Measurements from ENCODE around the gene GGT6.

- TF ChIP-seq CTCF (IDR thresholded peaks at IDR 0.05): no peak
- no peak for TF ChIP-seq POLR2AphosphoS5 (IDR thresholded peaks at IDR 0.05)
Measured at GRCh38 chr17:4541328-4542002, 18.9 kb downstream of the GGT6 start.
